ENCODE data around the gene HES7. TPM values are rescaled to one million over a fixed set of nuclear protein-coding genes. Genes with fewer than 3 reads are reported as not detected.

Gene HES7
- total RNA-seq, 1 donor from 2014 or later: 0.35 TPM

DNA sequence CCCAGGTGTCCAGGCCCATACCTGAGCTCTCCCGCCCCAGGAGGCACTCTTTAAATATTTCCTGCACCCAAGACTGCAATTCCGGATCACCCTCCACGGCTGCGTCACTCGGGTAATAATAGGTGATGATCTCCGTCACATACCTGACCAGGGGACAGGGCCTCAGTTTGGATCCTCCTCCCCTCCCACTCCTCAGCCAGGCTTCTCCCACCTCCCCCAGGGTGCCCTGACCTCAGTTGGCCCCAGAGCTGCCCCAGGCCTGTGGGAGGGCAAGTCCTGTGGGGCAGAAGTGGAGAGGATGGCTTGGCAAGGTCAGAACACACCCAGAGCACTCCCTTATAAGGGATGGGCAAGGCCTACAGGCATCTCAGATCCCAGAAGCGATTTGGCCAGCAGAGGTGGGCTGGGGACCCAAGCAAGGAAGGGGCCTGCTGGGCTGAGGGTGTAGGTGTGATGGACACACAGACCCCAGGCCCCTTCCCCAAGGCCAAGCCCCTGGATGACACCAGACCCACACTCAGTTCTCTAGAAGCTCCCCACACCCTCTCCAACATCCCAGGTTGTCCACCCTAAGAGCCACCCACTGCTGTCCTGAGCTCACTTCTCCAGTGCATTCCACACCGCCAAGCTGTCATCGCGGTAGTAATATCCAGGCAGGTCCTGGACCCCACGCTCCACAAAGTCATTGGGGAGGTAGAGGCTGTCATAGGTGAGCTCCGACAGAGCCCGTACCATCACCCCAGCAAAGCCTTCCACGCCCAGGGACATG lies 48.1 kb downstream of the HES7 start:
- no peak overlapping the region for H3K4me3 ChIP-seq (ENCODE audit: low read depth, low read length)
- TF ChIP-seq, protein P1, sequence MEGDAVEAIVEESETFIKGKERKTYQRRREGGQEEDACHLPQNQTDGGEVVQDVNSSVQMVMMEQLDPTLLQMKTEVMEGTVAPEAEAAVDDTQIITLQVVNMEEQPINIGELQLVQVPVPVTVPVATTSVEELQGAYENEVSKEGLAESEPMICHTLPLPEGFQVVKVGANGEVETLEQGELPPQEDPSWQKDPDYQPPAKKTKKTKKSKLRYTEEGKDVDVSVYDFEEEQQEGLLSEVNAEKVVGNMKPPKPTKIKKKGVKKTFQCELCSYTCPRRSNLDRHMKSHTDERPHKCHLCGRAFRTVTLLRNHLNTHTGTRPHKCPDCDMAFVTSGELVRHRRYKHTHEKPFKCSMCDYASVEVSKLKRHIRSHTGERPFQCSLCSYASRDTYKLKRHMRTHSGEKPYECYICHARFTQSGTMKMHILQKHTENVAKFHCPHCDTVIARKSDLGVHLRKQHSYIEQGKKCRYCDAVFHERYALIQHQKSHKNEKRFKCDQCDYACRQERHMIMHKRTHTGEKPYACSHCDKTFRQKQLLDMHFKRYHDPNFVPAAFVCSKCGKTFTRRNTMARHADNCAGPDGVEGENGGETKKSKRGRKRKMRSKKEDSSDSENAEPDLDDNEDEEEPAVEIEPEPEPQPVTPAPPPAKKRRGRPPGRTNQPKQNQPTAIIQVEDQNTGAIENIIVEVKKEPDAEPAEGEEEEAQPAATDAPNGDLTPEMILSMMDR (conservative IDR thresholded peaks at IDR 0.05; ENCODE audit: low read depth, low read length): no peak
- no peak for DNase-seq (ENCODE audit: low read depth)

DNA sequence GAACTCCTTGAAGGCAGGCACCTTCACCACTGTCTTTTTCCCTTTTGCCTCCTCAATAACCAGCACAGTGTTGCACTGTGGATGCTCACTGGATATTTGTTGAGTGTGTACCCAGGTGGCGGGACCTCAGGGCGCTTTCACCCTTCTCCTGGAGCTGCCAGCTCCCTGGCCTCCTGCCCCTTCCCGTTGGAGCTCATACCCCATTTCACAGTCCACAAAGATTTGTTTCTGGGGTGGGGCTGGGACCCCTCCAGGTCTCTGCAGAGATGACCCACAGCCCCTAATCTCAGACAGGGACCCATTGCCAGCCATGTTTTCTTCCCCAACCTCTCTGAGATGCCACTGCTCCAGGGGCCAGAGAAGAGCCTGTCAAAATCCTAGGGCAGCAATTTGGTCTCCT lies 48.8 kb downstream of the HES7 start:
- TF ChIP-seq, protein P1 (conservative IDR thresholded peaks at IDR 0.05; ENCODE audit: low read depth, low read length): no peak

DNA sequence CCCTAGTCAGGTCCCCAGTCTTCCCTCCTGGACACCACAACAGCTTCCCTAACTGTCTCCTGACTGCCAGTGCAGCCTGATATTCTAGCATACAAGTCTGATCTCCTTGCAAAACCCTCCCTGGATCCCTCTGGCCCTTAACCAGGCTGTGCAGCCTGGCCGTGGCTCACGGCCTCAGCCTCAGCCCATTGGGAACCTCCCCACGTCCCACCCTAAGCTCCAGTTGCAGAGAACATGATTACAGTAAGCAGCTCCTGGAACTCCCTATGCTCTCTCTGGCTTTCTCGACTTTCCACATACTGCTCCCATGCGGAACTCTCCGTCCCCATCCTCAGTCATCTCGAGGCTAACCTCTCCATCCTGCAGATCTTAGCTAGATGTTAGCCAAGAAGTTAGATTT lies 49.4 kb downstream of the HES7 start:
- no peak for DNase-seq (ENCODE audit: low read depth)
- no peak overlapping the region for H3K4me3 ChIP-seq (ENCODE audit: low read depth, low read length)
- TF ChIP-seq, protein P1 (conservative IDR thresholded peaks at IDR 0.05; ENCODE audit: low read depth, low read length): no peak

More for the DNA sequence above, 48.8 kb downstream of the HES7 start:
- no peak overlapping the region for H3K4me3 ChIP-seq (ENCODE audit: low read depth, low read length)
- DNase-seq (ENCODE audit: low read depth): no peak

DNA sequence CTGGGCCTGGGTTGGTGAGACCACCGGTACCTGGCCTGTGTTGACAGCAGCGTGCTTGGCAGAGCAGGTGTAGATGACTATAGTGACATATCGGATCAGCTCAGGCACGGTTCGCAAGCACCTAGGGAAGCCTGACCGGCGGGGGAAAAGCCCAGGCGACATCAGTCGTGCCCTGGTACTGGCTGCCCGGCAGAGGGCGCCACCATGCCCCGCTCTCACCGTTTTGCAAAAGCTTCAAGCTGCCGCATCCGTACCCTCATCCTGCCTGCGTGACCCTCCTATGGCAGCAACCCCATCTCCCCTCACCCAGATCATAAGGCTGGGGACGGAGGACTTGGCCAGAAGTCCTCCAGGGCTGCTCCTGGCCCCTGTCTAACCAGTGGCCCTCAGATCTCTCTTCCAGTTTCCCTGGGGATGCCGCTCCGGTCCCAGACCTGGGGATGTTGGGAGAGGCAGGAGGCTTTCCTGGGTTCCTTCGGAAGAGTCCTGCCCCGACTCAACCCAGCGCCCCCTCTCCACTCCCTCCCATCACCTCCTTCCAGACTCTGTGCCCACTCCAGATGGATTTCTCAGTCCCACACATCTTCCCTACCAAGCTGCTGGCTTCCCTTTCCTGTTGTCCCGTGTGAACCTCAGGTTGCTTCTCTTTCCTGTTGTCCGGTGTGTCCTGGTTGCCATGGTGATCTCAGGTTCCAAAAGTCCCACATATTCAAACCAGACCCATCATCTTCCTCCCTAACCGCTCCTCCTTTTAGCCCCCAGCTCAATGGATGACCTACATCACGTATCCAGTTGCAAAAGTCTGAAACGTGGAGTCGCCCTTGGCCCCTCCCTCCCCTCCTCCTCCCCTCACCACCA lies 50.0 kb downstream of the HES7 start:
- H3K4me3 ChIP-seq (ENCODE audit: low read depth, low read length): no peak overlapping the region
- TF ChIP-seq, protein P1 (conservative IDR thresholded peaks at IDR 0.05; ENCODE audit: low read depth, low read length): peak; percentile 88
- DNase-seq (ENCODE audit: low read depth): no peak

DNA sequence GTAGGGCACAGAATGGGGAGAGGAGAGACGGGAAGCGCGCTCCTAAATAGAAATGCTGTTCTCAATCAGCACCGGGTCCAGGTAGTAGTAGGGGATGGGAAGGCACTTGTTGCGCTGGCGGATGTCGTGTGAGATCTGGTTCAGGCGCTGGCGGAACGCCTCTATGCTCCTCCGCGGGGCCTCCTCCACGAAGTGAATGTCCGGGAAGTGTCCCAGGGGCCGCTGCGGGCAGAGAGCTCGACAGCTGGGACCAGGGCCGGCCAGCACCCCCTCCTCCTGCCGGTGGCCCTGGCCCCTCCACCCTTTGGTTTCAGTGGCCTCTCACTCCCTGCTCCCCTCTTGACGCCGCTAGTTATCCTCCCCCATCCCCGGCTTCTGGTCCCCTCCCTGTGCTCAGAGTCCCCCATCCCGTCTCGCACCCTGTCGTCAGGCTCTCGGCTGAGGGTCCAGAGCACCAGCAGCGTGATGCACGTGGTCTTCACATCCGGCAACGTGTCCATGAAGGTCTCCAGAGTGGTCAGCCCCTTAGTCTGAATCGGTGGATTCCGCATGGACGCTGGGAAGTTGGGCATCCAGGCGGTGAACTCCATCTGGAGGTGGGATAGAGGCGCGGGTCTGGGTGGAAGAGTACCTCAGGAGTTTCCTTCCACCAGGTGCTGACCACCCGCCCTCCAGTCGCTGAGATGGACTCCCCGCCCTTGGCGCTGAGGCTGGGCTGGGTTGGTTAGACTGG lies 51.0 kb downstream of the HES7 start:
- H3K4me3 ChIP-seq (ENCODE audit: low read depth, low read length): no peak overlapping the region
- DNase-seq (ENCODE audit: low read depth): no peak
- TF ChIP-seq, protein P1 (conservative IDR thresholded peaks at IDR 0.05; ENCODE audit: low read depth, low read length): no peak

DNA sequence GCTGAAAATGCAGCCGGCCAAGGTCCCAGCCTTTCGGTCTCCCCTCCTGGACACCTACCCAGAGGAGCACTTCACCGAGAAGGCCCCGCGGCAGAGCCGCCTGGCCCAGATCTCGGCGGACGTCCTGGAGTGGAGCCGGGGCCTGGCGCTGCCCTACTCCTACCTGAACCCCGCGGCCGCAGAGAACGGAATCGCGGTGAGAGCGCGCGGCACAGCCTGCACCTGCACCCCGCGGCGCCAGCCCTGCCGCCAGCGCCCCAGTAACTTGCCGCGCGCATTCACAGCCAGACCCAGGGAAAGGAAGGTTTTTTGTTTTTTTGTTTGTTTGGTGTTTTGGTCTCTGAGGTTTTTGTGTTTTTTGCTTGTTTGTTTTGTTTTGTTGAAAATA lies 51.6 kb downstream of the HES7 start:
- DNase-seq (ENCODE audit: low read depth): no peak
- TF ChIP-seq, protein P1 (conservative IDR thresholded peaks at IDR 0.05; ENCODE audit: low read depth, low read length): no peak
- H3K4me3 ChIP-seq (ENCODE audit: low read depth, low read length): no peak overlapping the region
